GM12875 (cell line): ENCODE data around the gene PDPN.

Experiments used
- H3K4me3 ChIP-seq: one replicate; pipeline ENCODE4 v1.5.1; 2011; ENCODE audit warnings: low read depth, low read length, control low read depth
- CTCF ChIP-seq: IDR thresholded peaks from 2 replicates; pipeline ENCODE4 v1.5.1; 2011; ENCODE audit warnings: low read depth, mild to moderate bottlenecking, control low read depth, inconsistent platforms, low read length, moderate library complexity, borderline replicate concordance; ENCODE audit not compliant: insufficient read depth

Gene PDPN

GRCh38 chr1:13595411-13595810 is 11.8 kb downstream of the PDPN start:
- no peak for TF ChIP-seq CTCF
- no peak overlapping the region for H3K4me3 ChIP-seq

GRCh38 chr1:13597166-13597565 is 13.5 kb downstream of the PDPN start:
- no peak for TF ChIP-seq CTCF
- H3K4me3 ChIP-seq = no peak overlapping the region

GRCh38 chr1:13600762-13601453 is 17.3 kb downstream of the PDPN start:
- TF ChIP-seq CTCF = no peak

GRCh38 chr1:13604176-13604575 is 20.5 kb downstream of the PDPN start:
- H3K4me3 ChIP-seq = no peak overlapping the region
- TF ChIP-seq CTCF = no peak

More at GRCh38 chr1:13600762-13601453, 17.3 kb downstream of the PDPN start:
- H3K4me3 ChIP-seq = no peak overlapping the region

- no peak for TF ChIP-seq CTCF
- no peak overlapping the region for H3K4me3 ChIP-seq
Measured at GRCh38 chr1:13604721-13605120, 21.1 kb downstream of the PDPN start.

- H3K4me3 ChIP-seq = no peak overlapping the region
- no peak for TF ChIP-seq CTCF
Measured at GRCh38 chr1:13605159-13605558, 21.5 kb downstream of the PDPN start.

- H3K4me3 ChIP-seq = no peak overlapping the region
- TF ChIP-seq CTCF = no peak
Measured at GRCh38 chr1:13607002-13607401, 23.4 kb downstream of the PDPN start.
